Forelimb muscle (tissue), 1 donor: ENCODE results near the gene CCDC51. TPM values are rescaled to one million over a fixed set of nuclear protein-coding genes. Genes with fewer than 3 reads are reported as not detected.
"Not testable (repeated sequence)": the region's sequence is repeated elsewhere in the genome, so short reads cannot be mapped to it uniquely, and the experiment has no call there.

Experiments
- DNase-seq: peaks from one replicate; pipeline ENCODE4 v3.0.0-alpha.2; 2013; ENCODE audit warnings: low read depth
- polyA plus RNA-seq: library from polyadenylated mRNA; unstranded; fragments of 120-200 nt; gene quantifications from one replicate; pipeline ENCODE4 v1.2.1, GENCODE V29; 2013; ENCODE audit not compliant: insufficient read length

The CCDC51 gene, protein sequence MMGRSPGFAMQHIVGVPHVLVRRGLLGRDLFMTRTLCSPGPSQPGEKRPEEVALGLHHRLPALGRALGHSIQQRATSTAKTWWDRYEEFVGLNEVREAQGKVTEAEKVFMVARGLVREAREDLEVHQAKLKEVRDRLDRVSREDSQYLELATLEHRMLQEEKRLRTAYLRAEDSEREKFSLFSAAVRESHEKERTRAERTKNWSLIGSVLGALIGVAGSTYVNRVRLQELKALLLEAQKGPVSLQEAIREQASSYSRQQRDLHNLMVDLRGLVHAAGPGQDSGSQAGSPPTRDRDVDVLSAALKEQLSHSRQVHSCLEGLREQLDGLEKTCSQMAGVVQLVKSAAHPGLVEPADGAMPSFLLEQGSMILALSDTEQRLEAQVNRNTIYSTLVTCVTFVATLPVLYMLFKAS
- 11.0 TPM for polyA plus RNA-seq

DNA sequence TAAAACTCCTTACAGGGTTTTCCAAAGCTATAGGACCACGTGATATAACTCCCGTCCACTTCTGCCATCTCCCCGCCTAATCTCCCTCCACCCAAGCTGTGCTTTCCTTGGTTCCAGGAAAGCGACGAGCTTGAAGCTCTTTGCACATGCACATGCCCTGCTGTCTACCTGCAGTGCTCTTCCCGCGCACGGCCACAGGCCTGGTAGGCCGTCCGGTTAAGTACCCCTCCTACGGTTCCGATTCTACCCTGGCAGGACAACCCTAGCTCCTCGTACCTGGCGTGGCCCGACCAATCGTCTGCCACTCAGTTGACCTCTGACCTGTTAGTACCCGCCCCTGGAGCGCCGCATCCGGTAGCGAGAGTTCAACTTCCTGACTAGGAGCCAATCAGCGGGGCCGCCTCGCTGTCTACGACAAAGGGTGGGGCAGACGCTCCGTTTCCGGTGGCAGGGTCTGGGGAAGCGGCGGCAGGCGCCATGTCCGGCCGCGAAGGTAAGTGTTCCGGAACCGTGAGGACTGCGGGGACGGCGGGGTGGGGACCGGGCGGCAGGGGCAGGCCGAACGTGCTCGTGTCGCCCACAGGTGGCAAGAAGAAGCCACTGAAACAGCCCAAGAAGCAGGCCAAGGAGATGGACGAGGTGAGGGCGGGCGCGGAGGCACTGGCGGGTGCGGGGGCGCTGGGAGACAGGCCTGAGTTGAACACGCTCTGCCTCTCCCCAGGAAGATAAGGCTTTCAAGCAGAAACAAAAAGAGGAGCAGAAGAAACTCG is at the start of gene CCDC51, which contains the start of gene TMA7:
Gene CCDC51 (minus strand): TSS at position 300 of the 770 bp plus-strand sequence. CDS start 4,991 bp downstream, outside the sequence.
Gene TMA7 (plus strand): TSS at position 438 of the 770 bp plus-strand sequence. CDS start 40 bp downstream, at position 478.
- peak; percentile 86 for DNase-seq

DNA sequence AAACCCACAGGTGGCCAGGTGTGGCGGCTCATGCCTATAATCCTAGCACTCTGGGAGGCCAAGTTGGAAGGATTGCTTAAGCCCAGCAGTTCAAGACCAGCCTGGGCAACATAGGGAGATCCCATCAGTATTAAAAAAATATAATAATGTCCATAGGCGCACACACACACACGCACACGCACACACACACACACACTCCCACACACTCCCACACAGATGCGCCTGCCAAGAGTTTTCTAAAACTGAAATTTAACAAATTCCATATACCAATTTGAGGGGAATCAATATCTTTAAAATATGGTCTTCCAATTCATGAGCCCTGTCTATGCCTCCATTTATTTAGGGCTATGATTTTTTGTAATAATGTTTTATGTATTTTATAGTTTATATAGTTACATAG is 47.0 kb upstream of the CCDC51 start:
- DNase-seq, result no peak

DNA sequence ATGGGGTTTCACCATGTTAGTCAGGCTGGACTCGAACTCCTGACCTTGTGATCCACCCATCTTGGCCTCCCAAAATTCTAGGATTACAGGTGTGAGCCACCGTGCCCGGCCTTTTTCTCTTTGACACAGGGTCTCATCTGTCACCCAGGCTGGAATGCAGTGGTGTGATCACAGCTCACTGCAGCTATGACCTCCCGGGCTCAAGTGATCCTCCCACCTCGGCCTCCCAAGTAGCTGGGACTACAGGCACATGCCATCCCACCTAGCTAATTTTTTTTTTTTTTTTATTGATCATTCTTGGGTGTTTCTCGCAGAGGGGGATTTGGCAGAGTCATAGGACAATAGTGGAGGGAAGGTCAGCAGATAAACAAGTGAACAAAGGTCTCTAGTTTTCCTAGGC is 42.9 kb upstream of the CCDC51 start:
- DNase-seq, result not testable (repeated sequence)

DNA sequence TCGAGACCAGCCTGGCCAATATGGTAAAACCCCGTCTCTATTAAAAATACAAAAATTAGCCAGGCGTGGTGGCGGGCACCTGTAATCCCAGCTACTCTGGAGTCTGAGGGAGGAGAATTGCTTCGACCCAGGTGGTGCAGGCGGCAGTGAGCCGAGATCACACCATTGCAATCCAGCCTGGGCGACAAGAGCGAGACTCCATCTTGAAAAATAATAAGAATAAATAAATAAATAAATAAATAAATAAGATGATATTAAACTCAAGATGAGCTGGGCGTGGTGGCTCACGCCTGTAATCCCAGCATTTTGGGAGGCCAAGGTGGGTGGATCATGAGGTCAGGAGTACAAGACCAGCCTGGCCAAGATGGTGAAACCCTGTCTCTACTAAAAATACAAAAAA is 41.0 kb upstream of the CCDC51 start:
- not testable (repeated sequence) for DNase-seq

DNA sequence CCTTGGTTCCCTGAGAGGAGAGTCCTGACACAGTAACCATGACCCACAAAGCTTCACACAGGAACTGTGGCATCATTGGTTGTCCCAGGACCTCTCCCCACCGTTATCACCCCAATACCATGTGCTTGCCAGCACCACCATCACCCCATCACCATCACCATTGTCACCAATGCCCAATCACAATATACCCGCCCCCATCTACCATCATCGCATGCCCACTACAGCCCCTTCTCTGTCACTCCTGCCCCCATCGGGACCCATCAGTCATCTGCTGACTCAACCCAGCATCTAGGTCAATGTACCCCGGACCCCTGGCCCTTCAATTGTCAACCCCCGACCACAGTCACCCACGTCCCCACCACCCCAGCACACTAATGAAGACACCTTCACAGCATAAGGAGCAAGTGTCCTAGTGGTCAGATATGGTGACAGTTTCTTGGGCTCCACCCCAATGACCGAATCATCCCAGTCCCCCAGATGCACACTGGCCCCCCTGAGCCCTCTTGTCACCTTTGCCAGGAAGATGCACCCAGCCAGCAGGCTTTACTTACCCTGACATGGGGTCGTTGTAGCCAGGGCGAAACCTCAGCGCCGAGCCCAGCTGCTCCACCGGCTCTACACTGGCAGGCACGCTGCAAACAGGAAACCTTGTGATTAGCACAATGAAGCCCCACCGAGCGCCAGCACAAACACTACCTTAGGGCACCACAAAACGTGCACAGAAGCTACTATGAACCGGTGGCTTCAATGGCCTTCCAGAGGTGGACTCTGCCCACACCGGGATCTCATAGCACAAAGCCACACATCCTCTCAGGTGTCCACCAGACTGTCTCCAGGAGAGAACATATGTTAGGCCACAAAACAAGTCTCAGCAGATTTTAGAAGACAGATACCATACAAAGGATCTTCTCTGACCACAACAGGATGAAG is 39.0 kb upstream of the CCDC51 start:
- no peak for DNase-seq

DNA sequence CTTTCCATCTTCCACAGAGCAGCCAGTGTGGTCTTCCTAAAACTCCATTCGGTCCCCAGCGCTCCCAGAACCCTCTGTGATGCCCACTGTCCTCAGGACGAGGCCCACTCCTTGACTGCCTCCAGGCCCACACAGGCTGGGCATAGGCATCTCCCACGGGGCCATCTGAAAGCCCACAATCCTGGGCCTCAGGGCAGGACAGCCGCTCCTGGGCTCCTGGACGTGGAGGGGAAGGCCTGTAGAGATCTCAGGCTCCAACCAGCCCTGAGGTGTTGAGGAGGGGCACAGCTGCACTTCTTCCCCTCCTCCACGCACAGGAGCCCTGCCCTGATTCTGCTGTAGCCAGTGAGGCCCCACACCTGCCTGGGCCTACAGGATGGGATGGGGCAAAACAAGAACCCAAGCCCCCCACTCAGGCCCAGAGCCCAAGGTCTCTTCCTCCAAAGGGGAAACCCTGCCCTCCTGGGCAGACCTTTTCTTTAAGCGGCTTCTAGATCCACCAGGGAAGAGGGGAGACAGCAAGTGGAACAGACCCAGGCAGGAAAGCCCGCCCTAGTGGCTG is 38.1 kb upstream of the CCDC51 start:
- DNase-seq, result no peak

DNA sequence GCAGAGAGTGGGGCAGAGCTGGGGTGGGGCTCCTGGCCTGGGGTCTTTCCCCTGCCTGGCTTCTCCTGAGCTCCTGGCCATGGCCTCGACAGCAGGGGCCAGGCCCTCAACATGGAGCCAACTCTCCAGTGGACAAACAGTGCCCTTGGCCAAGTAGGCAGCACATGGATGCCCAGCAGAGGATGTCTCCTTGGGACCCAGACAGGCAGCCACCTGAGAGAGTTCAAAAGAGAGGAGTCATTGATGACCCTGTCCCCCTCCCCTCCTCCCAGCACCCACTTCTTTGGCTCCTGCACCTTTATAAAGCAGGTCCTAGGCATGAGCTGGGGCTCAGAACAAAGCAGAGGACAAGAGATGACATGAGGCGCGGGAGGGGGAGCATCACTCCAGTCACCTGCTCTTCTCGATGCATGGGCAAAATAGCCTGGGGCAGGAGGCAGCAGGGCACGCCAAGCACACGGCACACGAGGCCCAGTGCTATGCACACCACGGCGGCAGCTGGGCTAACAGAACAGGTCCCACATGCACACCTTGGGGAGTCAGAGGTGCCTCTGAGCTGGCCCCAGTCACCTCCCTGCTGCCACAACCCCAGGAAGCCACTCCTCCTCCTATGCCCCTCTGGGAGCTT is 36.6 kb upstream of the CCDC51 start:
- no peak for DNase-seq

DNA sequence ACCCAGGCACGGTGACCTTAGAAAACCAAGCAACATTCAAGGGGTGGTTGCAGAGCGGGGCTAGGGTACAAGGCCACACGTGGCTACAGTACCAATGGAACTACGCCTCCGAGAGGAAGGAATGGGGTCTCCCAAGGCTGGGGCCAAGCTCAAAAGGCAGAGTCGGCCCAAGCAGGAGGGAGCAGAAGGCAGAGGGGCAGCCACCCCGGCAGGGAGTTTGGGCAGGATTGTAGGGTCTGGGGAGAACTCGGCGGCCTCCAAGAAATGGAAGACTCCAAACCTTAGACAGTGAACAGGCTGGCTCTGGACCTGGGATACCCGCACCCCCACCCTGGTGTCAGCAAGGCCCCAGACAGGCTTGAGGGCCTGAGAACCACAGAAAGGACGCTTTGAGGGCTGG is 35.3 kb upstream of the CCDC51 start:
- DNase-seq, result no peak

DNA sequence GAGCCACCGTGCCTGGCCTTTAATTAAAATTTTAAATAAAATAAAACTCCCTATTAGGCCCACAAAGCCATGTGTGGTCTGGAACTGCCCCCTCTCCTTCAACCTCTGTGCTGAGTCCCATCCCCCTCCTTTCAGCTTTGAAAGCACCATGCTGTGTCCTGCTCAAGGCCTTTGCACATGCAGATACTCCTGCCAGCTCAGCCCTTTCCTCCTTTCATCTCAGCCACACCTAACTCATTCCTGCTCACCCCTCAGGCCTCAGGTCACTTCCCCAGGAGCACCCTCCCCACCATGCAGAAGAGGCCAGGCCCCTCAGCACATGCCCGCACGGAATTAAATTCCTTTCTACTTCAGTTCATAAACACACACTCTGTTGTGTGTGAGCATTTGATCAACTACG is 34.7 kb upstream of the CCDC51 start:
- DNase-seq, result no peak

DNA sequence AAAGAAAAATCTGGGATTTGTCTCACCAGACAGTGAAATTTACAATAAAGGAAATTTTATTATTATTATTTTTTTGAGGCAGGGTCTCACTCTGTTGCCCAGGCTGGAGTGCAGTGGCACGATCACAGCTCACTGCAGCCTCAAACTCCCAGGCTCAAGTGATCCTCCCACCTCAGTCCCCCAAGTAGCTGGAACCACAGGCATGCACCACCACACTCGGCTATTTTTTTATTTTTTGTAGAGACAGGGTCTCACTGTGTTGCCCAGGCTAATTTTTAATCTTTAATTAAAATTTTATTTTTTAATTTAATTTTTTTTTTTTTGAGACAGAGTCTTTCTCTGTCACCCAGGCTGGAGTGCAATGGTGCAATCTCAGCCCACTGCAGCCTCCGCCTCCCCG is 34.1 kb upstream of the CCDC51 start:
- DNase-seq, result not testable (repeated sequence)

DNA sequence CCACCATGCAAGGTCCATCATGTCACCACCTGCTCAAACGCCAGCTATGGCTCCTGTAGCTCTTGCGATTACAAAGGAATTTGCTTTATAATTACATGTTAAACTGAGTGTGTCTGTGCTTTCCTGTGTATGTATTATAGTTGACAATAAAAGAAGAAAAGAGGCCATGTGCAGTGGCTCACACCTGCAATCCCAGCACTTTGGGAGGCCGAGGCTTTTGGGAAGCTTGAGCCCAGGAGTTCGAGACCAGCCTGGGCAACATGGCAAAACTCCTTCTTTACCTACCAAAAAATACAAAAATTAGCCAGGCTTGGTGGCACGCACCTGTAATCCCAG is 33.7 kb upstream of the CCDC51 start:
- no peak for DNase-seq

DNA sequence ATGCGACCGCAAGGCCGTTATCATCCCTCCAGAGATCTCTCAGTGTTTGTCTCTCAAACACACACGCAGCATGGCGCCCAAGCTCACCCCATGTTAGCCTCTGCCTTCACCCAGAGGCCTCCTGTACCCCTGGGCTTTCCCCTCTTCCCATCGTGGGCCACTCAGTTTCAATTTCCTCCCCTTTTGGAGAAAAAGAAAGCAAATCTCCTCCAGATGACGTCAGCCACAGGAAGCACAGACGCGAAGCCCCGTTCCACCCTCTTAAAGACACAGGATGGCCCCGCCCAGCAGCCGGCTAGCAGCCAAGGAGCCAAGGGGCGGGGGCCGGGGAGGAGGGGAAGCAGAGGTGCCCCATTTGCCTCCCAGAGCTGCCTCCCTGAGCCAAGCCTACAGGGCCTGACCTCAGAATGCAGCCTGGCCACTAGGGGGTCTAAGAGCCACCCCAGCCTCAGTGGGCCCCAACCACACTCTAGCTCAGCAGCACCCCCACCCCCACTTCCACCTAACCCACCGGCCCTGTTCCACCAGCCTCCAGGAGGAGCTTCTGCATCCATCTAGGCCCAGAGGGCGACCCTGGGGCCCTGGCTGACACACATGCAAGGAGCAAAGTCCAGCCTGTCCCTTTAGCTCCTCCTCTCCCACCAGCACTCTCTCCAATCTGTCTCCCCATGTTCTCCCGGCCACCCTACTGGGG is 33.2 kb upstream of the CCDC51 start:
- peak; percentile 81 for DNase-seq

DNA sequence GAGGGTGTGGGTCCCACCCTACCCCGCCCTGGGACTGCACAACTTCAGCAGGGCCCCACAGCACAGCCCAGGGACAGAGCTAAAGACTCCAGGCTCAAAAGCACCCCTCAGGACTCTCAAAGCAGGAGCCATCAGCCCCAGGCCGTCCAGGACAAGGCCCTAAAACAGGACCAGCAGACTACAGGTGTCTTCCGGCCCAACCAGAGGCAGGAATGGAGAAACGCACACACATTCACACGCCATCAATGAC is 32.7 kb upstream of the CCDC51 start:
- no peak for DNase-seq

DNA sequence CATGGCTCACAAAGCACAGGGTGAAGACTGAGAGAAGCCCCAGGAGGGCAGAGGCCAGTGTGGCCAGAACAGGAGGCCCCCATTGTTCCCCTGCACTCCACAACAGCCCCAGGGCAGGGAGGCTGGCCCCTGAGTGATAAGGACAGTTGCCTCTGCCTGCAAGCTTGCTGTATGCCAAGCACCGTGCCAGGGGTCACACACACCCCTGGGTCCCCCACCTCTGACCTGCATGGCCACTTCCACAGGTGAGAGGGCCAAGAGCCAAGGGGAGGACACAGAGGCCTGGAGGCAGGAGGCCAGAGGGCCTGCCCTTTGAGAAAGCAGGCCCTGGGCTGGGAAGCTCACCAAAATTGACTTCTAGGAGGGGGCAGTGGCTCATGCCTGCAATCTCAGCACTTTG is 30.4 kb upstream of the CCDC51 start:
- DNase-seq, result no peak

DNA sequence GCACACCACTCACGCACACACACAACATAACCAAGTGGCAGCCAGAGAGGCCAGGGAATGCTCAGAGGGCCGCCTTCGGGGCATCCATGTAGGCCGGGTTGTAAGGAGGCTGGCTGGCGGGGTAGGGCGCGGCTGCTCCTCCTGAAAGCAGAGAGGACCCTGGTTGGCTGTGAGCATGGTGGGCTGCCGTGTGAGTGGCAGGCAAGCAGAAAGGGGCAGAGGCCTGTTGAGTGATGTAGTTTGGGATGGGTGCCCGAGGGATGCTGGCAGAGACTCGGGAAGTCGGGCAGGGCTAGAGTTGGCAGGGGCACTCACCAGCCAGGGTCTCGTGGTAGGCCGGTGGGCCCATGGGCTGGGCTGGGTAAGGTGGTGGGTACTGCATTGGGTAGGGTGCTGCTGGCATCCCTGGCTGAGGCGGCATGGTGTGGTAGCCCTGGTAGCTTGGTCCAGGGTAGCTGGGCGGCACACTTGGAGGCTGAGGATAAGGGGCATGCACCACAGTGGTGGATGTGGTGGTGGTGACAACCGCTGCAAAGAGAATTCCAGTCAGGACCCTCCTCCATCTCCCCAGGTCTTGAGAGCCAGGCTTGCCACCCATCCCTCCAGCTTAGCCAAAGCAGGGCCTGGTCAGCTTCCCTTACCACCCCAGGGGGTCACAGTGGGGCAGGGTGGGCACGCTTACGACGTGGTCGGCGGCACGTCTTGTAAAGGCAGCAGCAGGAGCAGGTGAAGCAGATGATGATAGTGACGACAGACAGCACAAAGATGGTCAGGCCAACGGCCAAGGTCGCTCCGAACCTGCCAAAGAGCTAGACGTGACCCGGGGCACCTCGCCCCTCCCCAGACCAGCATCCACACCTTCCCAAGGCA is 29.4 kb upstream of the CCDC51 start:
- no peak for DNase-seq

DNA sequence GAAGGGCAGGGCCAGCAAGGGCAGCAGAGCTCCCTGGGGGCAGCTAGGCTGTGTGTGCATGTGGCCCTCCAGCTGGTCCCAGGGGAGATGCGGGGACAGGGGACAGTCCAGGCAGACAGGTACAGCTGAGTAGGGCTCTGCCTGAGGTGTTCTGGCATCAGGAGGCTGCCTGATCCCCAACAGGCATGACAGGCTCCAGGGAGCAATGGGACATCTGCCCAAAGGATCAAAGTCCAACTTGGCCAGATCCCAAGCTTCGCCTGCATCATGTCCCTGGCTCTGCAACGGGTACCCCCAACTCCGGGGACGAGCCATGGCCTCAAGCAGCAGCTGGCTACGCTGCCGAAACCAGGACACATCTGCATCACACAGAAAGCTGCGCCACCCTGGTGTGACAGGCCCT is 28.4 kb upstream of the CCDC51 start:
- DNase-seq, result no peak

DNA sequence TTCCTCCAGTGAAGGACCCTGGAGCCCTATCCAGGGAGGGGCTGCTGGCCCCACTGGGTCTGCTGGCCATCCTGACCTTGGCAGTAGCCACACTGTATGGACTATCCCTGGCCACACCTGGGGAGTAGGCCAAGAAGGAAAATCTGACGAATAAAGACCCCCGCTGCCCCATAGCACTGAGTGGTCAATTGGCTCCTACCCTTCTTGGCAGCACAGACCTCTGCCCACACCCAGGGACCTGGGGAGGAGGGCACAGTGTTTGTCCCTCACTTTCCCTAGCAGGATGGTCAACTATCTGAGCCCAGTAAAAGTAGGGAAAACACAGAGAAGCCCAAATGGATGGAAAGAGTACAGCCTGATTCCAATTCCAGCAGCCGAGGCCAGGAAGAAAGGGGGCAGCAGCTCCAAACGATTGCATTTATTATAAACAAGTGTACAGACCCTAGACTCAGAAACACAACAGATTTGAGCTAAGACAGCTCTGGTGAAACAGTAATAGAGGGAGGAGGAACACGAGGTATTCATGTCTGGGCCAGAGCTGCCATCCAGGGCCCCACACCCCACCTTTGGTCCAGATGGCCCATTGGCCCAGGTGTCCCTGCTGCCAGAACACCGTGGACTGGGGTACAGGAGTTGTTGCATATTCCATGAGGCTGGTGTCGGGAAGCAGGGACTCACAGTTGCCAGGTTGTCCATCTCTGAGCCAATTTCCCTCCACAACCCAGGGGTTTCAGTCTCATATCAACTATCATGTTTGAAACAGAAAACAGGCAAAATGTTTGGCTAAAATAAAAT is 27.8 kb upstream of the CCDC51 start:
- DNase-seq, result no peak

DNA sequence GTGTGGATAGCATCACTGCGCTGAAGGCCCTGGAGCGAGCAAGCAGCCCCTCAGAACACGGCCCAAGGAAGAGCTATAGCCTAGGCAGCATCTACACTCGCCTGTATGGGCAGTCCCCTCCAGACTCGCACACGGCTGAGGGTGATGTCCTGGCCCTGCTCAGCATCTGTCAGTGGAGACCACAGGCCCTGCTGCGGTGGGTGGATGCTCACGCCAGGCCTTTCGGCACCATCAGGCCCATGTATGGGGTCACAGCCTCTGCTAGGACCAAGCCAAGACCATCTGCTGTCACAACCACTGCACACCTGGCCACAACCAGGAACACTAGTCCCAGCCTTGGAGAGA is 27.2 kb upstream of the CCDC51 start:
- no peak for DNase-seq
